Caco-2 (cell line): ENCODE data around the gene ATF6B. TPM values are rescaled to one million over a fixed set of nuclear protein-coding genes. Genes with fewer than 3 reads are reported as not detected.

Source experiments
- Bru-seq: library from RNA; stranded (reverse); fragments of 400-500 nt; gene quantifications from one replicate; lab custom pipeline; 2021; lab: Mats Ljungman, UMichigan
- BruChase-seq, 2 experiments: library from RNA; stranded (reverse); fragments of 400-500 nt; gene quantifications; one replicate each; lab custom pipeline; 2021; lab: Mats Ljungman, UMichigan
- BruUV-seq: library from RNA; stranded (reverse); fragments of 400-500 nt; replicated peaks from 2 replicates; lab custom pipeline; 2021; lab: Mats Ljungman, UMichigan
- CTCF ChIA-PET: fragments of 300-600 bp; sonication (Branson Sonifier 250); formaldehyde crosslinking; loops from one replicate; lab custom pipeline; 2022; ENCODE audit warnings: antibody characterized with exemption; lab: Charles Lee
- POLR2A ChIA-PET: fragments of 300-600 bp; sonication (Branson Sonifier 250); formaldehyde crosslinking; loops from one replicate; lab custom pipeline; 2022; ENCODE audit warnings: antibody characterized with exemption; lab: Charles Lee
- DNase-seq, 2 experiments: peaks; one replicate each; pipeline versions ENCODE4 v3.0.0 to v3.0.0-alpha.2; 2020 to 2022
- H3K27me3 ChIP-seq: replicated peaks from 2 replicates; pipeline ENCODE4 v1.6.0; 2011; ENCODE audit warnings: low read length; ENCODE audit not compliant: control insufficient read depth, insufficient read depth
- H3K36me3 ChIP-seq: 2 replicates; pipeline ENCODE4 v1.5.1; 2011; ENCODE audit warnings: low read length; ENCODE audit not compliant: control insufficient read depth, insufficient read depth
- H3K4me1 ChIP-seq: fragments of 250-450 bp; sonication (Bioruptor Pico); 2 replicates; pipeline ENCODE4 v1.5.1; 2020; ENCODE audit warnings: mild to moderate bottlenecking
- H3K4me3 ChIP-seq: 2 replicates; pipeline ENCODE4 v1.5.1; 2011; ENCODE audit warnings: low read depth, mild to moderate bottlenecking, control low read depth, low read length
- H3K9me3 ChIP-seq: fragments of 250-450 bp; sonication (Bioruptor Pico); 2 replicates; pipeline ENCODE4 v1.5.1; 2020; ENCODE audit warnings: mild to moderate bottlenecking, moderate library complexity
- H3K27ac Mint-ChIP-seq: one replicate; pipeline ENCODE4 v1.8.0; 2022; ENCODE audit warnings: mixed read lengths; ENCODE audit not compliant: unreplicated experiment
- H3K27me3 Mint-ChIP-seq: one replicate; pipeline ENCODE4 v1.8.0; 2022; ENCODE audit warnings: mixed read lengths; ENCODE audit not compliant: insufficient read depth, unreplicated experiment
- H3K36me3 Mint-ChIP-seq: one replicate; pipeline ENCODE4 v1.8.0; 2022; ENCODE audit warnings: mild to moderate bottlenecking, mixed read lengths; ENCODE audit not compliant: insufficient read depth, unreplicated experiment
- H3K4me1 Mint-ChIP-seq: one replicate; pipeline ENCODE4 v1.8.0; 2022; ENCODE audit warnings: low read depth, mixed read lengths; ENCODE audit not compliant: unreplicated experiment
- H3K4me3 Mint-ChIP-seq: one replicate; pipeline ENCODE4 v1.8.0; 2022; ENCODE audit warnings: mild to moderate bottlenecking, moderate library complexity, mixed read lengths; ENCODE audit not compliant: unreplicated experiment
- H3K9me3 Mint-ChIP-seq: one replicate; pipeline ENCODE4 v1.8.0; 2022; ENCODE audit warnings: mixed read lengths; ENCODE audit not compliant: unreplicated experiment
- CTCF ChIP-seq, 2 experiments: fragments of 200-600 bp in 1 of 2; IDR thresholded peaks; 1 replicate in 1 of 2; 2 replicates in 1 of 2; pipeline versions ENCODE4 v1.5.1 to v1.8.0; 2011 to 2022; ENCODE audit warnings: antibody characterized with exemption in 1 of 2, control low read depth in 1 of 2, inconsistent platforms in 1 of 2, low read depth in 1 of 2, low read length in 1 of 2, mild to moderate bottlenecking in 1 of 2, moderate library complexity in 1 of 2; ENCODE audit not compliant: insufficient read depth in 1 of 2, severe bottlenecking in 1 of 2, unreplicated experiment in 1 of 2
- intact Hi-C: fragments of 100-400 bp; cut with micrococcal nuclease; formaldehyde crosslinking; loops from one replicate; pipeline ENCODE4 v1.10.0; 2022; ENCODE audit not compliant: unreplicated experiment
- long read RNA-seq: library from polyadenylated mRNA; stranded (forward); transcript quantifications from one replicate; pipeline ENCODE4 v2.0.0, GENCODE V29; 2022
- total RNA-seq: library from RNA; stranded (reverse); gene quantifications from 2 replicates; pipeline ENCODE4 v1.2.3, GENCODE V29; 2022

The ATF6B gene
- total RNA-seq (61.5 and 64.9 TPM in 2 replicates), Bru-seq, nascent RNA (percentile 73 among the genes with signal in this experiment), BruChase-seq, experiment 1, labeled RNA remaining after a 2-hour chase (percentile 73 among the genes with signal in this experiment), BruChase-seq, experiment 2, labeled RNA remaining after a 6-hour chase (percentile 75 among the genes with signal in this experiment)
- long read RNA-seq, transcript ATF6B-216 (8 exons, 1,176 nt) = major isoform, 19 of 56 reads
- long read RNA-seq, transcript ATF6B-210 (18 exons, 2,620 nt) = minor isoform, 5 of 56 reads
- long read RNA-seq, partial matches to known transcripts = 26 of 56 reads
- long read RNA-seq, other reads (novel, unspliced or antisense) = 5 of 56 reads

GRCh38 chr6:32127717-32128592 is at the start of gene ATF6B:
Gene ATF6B (minus strand): TSS chr6:32128246. CDS start chr6:32128207, 39 bp downstream.
- Mint-ChIP-seq H3K4me3 (peak within 1 kb of the TSS; percentile 99), H3K4me1 (peaks cover 26% of the 10 kb centered on the region), H3K9me3 (no peaks in the 10 kb centered on the region), H3K27me3 (no peaks in the 10 kb centered on the region), H3K36me3 (peaks cover 44% of the 10 kb centered on the region), H3K27ac (peak within 1 kb of the TSS; percentile 99)
- no peak for TF ChIP-seq CTCF (IDR thresholded peaks at IDR 0.05; ENCODE audit: insufficient read depth in 1 of 2, low read depth in 1 of 2, low read length in 1 of 2, severe bottlenecking in 1 of 2, unreplicated experiment in 1 of 2)
- Histone ChIP-seq H3K9me3 (no peaks in the 10 kb centered on the region), H3K27me3 (no peaks in the 10 kb centered on the region), H3K4me3 (peak within 1 kb of the TSS; percentile 75), H3K36me3 (0 out of 2 replicates have a peak, but pooled peaks cover 1% of the 10 kb centered on the region), H3K4me1 (peaks cover 17% of the 10 kb centered on the region)
- intact Hi-C loops = loop anchor here (1.0 kb wide), 1 partner anchor 50 kb away; the partner anchor contains the start of gene RNF5
- POLR2A ChIA-PET = interaction anchor here (0.5 to 2.3 kb wide), 10 partner anchors 9 to 844 kb away, joined by 3 to 13 read pairs (median 4); partner anchors contain the start of genes HSPA1A, HSPA1L, NEU1 and PBX2
- BruUV-seq = no TSS peak
- CTCF ChIA-PET = interaction anchor here (0.6 to 1.4 kb wide), 10 partner anchors 9 to 508 kb away, joined by 3 to 8 read pairs (median 4); no protein-coding TSS in a partner anchor
- DNase-seq = peak; percentile 96 to 99

- ChIA-PET POLR2A (interaction anchor here (0.6 to 1.4 kb wide), 5 partner anchors 13 to 363 kb away, joined by 3 to 29 read pairs (median 3); partner anchors contain the start of genes FKBPL and PBX2), CTCF (interaction anchor here (0.6 to 2.1 kb wide), 7 partner anchors 13 to 794 kb away, joined by 3 to 24 read pairs (median 3); partner anchors contain the start of genes GPSM3 and PBX2)
- TSS peak; percentile 58 for BruUV-seq
- no peaks in the 10 kb centered on the region for H3K27me3 Mint-ChIP-seq
- no peak for TF ChIP-seq CTCF (IDR thresholded peaks at IDR 0.05; ENCODE audit: insufficient read depth in 1 of 2, low read depth in 1 of 2, low read length in 1 of 2, severe bottlenecking in 1 of 2, unreplicated experiment in 1 of 2)
- Histone ChIP-seq H3K27me3 (no peaks in the 10 kb centered on the region), H3K36me3 (peaks cover 1% of the 10 kb centered on the region), H3K9me3 (no peaks in the 10 kb centered on the region), H3K4me1 (peaks cover 22% of the 10 kb centered on the region), H3K4me3 (peak overlapping the region; percentile 87)
- H3K9me3 Mint-ChIP-seq = no peaks in the 10 kb centered on the region
- intact Hi-C loops = loop anchor here (1.0 kb wide), 1 partner anchor 18 kb away; no protein-coding TSS in a partner anchor
- H3K4me3 Mint-ChIP-seq = peak overlapping the region; percentile 81
- H3K36me3 Mint-ChIP-seq = peaks cover 42% of the 10 kb centered on the region
- DNase-seq = peak; percentile 64 to 68
- H3K27ac Mint-ChIP-seq = peak overlapping the region; percentile 94
- peaks cover 46% of the 10 kb centered on the region for H3K4me1 Mint-ChIP-seq
These were observed 49.2 kb upstream of the ATF6B start for GRCh38 chr6:32177183-32177787.
